Suppressor macrophage (primary cell): Measurements from ENCODE around the gene CDKN3.
"Not testable (repeated sequence)": the region's sequence is repeated elsewhere in the genome, so short reads cannot be mapped to it uniquely, and the experiment has no call there.

Experiments used
- DNase-seq, 4 experiments: peaks; one replicate each; pipeline ENCODE4 v3.0.0-alpha.2; 2020 to 2022

Gene CDKN3

GRCh38 chr14:54370323-54371198, 26.2 kb upstream of the CDKN3 start:
- peak in 1 of 4 experiments; percentile 6 for DNase-seq

DNA sequence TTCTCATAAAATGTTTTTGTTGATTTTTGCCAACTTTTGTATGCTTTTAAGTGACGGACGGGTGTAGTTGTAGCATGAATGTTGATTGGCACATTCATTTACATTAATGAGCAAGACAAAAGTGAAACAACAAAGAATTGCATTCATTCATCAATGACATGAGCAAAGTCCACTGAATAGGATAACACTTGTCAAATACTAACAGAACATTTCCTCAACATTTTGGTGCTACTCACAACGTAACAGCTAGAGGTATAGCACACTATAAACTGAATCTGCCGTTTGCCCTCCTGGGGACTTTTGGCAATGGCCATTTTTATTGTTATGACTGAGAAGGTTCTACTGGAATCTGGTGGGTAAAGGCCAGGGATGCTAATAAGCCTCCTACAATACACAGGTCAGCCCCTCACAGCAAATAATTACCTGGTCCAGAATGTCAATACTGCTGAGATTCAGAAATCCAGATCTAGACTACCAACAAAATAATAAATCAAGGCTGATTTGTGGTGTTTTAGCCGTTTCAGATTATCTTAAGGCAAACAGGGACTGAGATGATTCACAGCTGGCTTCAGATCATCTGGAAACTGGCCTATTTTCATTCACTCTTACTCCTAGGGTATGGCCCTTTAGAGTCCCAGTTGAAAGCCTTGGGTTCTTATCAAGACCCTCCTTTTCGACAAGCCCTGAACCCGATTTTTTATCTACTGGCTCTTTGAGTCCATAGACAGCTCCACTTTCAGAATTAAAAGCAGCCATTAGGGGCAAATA, 22.5 kb upstream of the CDKN3 start:
- DNase-seq = no peak

- no peak for DNase-seq
Observed at GRCh38 chr14:54377501-54377900, 19.3 kb upstream of the CDKN3 start.

DNA sequence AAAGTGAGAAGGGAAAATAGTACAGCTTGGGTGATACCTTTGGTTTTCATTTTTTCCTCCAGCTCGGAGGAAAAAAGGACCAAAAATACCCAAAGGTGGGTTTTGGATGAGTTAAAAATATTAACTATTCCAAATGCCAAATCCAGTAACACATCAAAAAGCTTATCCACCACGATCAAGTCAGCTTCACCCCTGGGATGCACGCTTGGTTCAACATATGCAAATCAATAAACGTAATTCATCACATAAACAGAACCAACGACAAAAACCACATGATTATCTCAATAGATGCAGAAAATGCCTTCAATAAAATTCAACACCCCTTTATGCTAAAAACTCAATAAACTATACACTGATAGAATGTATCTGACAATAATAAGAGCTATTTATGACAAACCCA, 17.9 kb upstream of the CDKN3 start:
- not testable (repeated sequence) for DNase-seq

- not testable (repeated sequence) for DNase-seq
Observed at GRCh38 chr14:54380558-54380957, 16.2 kb upstream of the CDKN3 start.

DNA sequence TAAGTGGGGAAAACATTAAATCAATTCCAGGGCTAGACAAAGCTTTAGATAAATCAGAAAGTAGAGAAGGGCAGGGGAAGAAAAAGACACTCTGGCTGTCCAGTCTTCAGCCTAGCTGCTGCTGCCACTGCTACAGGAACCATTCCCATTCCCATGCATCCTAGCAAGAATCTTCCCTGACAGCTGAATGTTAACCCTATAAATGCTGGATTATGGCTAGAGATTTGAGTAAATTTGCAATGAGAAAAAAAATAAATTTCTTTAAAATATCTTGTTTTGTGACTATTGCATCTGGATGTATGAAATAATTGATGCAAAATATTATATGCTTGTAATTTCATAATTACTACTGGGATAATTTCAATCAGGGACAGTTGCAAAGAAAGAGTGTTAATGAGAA, 15.0 kb upstream of the CDKN3 start:
- DNase-seq = no peak

DNA sequence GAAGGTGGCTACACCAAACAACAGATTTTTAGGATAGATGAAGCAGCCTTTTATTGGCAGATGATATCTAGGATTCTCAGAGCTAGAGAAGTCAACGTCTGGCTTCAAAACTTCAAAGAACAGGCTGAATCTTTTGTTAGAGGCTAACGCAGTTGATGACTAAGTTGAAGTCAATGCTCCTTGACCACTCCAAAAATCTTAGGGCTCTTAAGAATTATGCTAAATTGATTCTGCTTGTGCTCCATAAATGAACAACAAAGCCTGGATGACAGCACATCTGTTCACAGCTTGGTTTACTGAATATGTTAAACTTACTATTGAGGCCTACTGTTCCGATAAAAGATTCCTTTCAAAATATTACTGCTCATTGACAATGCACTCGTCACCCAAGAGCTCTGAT, 13.0 kb upstream of the CDKN3 start:
- no peak for DNase-seq

DNA sequence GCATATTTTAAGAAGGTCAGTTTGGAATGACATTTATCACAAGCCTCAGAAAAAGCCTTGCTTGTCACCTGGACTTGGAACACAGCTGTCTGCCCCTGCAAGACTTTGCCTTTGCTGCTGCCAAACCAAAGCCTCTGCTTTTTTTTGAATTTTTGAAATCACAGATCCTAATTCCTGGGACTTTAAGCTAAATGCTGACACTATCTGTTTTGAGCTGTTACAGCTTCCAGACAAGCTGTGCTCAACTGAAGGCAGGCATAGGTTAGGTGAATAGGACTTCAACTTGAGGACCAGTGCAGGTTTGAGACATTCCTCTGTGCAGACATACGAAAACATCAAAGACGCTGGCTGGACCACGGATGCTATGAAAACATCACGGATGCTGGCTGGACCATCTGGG, 11.3 kb upstream of the CDKN3 start:
- no peak for DNase-seq

GRCh38 chr14:54387328-54387727, 9.5 kb upstream of the CDKN3 start:
- DNase-seq = no peak

GRCh38 chr14:54392131-54392859, 4.5 kb upstream of the CDKN3 start:
- no peak for DNase-seq

GRCh38 chr14:54392986-54393884, 3.6 kb upstream of the CDKN3 start:
- DNase-seq = not testable (repeated sequence)

GRCh38 chr14:54394596-54394995, 2.2 kb upstream of the CDKN3 start:
- DNase-seq = no peak

DNA sequence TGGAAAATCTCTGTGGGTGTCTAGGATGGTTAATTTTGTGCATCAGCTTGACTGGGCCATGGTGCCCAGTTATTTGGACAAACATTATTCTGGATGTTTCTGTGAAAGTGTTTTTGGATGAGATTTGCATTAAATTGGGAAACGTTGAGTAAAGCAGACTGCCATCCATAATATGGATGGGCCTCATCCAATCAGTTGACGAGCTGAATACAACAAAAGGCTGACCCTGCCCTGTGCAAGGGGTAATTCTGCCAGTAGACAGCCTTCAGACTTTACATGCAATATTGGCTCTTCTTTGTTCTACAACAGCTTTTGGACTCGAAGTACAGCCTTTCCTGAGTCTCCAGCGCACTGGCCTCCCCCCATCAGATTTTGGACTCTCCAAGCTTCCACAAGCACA, 1.5 kb upstream of the CDKN3 start:
- DNase-seq = no peak

DNA sequence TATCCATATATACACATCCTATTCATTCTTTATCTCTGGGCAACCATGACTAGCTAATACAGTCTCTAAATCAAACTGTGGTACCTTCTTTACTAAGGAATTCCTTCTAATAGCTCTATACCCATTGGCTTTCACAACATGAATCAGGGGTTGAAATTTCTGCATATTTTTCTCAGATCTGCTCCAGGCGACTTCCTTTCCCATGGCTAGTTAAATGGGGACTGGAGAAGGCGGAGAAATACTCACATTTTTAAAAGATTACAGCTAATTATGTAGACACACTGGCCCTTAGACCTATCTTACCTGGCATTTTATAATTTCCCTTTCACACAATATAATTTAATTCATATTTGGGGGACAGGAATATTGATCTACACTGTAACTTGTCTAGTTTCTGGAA, 1.1 kb upstream of the CDKN3 start:
- DNase-seq = no peak

DNA sequence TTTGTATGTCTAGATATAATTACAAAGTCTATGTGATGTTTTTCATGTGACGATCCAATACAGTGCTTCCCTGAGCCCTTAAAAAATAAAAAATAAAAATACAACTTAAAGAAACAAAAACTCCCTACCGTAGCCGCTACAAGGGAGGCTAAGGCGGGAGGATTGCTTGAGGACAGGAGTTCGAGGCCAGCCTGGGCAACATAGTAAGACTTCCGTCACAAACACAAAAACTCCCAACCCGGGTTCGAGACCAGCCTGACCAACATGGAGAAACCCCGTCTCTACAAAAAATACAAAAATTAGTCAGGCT, 669 bp upstream of the CDKN3 start:
- DNase-seq = no peak

DNA sequence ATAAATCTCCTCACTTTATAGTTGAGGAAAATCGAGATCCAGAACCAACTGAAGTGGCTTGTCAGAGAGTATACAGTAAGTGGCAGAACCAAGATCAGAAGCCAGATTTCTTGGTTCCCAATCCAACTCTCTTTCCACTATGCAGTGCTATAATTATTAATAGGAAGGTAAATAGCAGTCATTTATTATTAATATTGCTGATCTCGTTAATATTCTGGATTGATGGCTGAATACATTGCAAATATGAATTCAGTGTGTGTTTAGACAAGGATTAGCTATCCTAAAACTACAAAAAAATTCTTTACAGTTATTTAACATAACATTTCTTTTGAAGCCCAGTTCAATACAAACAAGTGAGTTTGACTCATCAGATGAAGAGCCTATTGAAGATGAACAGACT, 2.8 kb downstream of the CDKN3 start:
- no peak for DNase-seq

DNA sequence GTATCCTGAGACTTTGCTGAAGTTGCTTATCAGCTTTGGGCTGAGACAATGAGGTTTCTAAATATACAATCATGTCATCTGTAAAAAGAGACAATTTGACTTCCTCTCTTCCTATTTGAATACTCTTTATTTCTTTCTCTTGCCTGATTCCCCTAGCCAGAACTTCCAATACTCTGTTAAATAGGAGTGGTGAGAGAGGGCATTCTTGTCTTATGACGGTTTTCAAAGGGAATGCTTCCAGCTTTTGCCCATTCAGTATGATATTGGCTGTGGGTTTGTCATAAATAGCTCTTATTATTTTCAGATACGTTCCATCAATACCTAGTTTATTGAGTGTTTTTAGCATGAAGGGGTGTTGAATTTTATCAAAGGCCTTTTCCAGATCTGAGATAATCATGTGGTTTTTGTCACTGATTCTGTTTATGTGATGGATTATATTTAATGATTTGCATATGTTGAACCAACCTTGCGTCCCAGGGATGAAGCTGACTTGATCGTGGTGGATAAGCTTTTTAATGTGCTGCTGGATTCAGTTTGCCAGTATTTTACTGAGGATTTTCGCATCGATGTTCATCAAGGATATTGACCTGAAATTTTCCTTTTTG, 6.7 kb downstream of the CDKN3 start:
- DNase-seq = not testable (repeated sequence)

DNA sequence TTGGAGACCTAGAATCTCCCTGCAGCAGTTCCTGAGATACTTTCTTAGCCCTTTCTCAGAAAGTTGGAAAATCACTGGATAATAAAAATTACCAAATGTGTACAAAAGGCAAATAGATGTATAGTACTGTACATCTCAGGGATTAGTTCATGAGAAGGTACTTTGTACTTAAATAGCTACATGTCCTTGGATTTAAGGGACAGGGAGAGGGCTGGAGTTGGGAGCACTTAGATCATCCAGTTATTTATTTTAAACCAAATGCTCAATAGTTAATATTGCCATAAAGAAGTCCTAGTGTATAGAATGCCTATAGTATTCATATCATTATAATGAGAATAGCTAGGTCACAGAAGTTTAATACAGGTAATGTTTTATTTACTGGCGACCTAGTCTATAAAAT, 13.4 kb downstream of the CDKN3 start:
- no peak for DNase-seq

DNA sequence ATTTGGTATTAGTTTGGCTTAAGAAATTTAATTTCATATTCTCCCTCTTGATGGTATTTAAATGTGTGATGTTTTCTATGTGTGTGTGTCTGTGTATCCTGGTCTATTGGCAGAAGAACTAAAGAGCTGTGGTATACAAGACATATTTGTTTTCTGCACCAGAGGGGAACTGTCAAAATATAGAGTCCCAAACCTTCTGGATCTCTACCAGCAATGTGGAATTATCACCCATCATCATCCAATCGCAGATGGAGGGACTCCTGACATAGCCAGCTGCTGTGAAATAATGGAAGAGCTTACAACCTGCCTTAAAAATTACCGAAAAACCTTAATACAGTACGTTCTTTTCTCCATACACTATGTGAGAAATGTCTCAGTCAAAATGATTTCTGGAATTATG, 14.6 kb downstream of the CDKN3 start:
- no peak for DNase-seq

GRCh38 chr14:54420478-54421142, 23.8 kb downstream of the CDKN3 start:
- peak; percentile 28 to 51 (median 38) for DNase-seq

DNA sequence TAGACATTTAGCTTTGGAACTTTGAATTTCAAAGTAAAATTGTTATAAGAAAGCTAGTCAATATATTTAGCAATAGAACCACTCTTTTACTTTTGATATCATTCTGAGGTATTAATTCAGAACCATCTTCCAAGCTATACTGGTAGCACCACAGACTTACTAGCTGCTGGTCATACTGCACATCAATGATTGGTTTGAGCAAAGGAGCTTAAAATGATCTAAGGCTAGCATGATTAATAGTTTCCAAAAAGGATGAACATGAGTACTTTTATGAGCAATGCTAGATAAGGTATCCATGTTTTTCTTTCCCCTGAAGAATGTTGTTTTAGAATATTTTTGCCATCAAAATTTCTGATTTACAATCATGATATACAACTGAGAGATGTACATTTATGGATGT, 27.2 kb downstream of the CDKN3 start:
- no peak for DNase-seq
